Cerebellar nuclear complex (tissue), 1 donor: ENCODE data around the gene PPP1R13B.

Experiments used
- DNase-seq, 2 experiments: peaks; one replicate each; lab custom pipeline; 2025; lab: John Stamatoyannopoulos, UW

The PPP1R13B gene

GRCh38 chr14:103775506-103775905 lies 71.9 kb downstream of the PPP1R13B start:
- no peak for DNase-seq

GRCh38 chr14:103773521-103773920 lies 73.9 kb downstream of the PPP1R13B start:
- DNase-seq, result no peak

GRCh38 chr14:103772078-103772712 lies 75.2 kb downstream of the PPP1R13B start:
- DNase-seq, result no peak

- no peak for DNase-seq
Measured at GRCh38 chr14:103770902-103771301, 76.5 kb downstream of the PPP1R13B start.

- no peak for DNase-seq
Measured at GRCh38 chr14:103770500-103770899, 76.9 kb downstream of the PPP1R13B start.

GRCh38 chr14:103767336-103767894 lies 80.0 kb downstream of the PPP1R13B start:
- no peak for DNase-seq

- no peak for DNase-seq
Measured at GRCh38 chr14:103765526-103765925, 81.8 kb downstream of the PPP1R13B start.

- DNase-seq, result no peak
Measured at GRCh38 chr14:103763730-103764488, 83.5 kb downstream of the PPP1R13B start.

- no peak for DNase-seq
Measured at GRCh38 chr14:103762541-103762940, 84.8 kb downstream of the PPP1R13B start.

GRCh38 chr14:103762036-103762435 lies 85.3 kb downstream of the PPP1R13B start:
- no peak for DNase-seq

GRCh38 chr14:103758059-103758776 lies 89.2 kb downstream of the PPP1R13B start:
- no peak for DNase-seq

- DNase-seq, result no peak
Measured at GRCh38 chr14:103755060-103755459, 92.3 kb downstream of the PPP1R13B start.

GRCh38 chr14:103753774-103754173 lies 93.6 kb downstream of the PPP1R13B start:
- no peak for DNase-seq

GRCh38 chr14:103749860-103750259 lies 97.5 kb downstream of the PPP1R13B start:
- no peak for DNase-seq

GRCh38 chr14:103749452-103749851 lies 97.9 kb downstream of the PPP1R13B start:
- no peak for DNase-seq

- DNase-seq, result no peak
Measured at GRCh38 chr14:103748534-103748857, 98.9 kb downstream of the PPP1R13B start.

- DNase-seq, result no peak
Measured at GRCh38 chr14:103746701-103747100, 100.7 kb downstream of the PPP1R13B start.

- no peak for DNase-seq
Measured at GRCh38 chr14:103745424-103745823, 102.0 kb downstream of the PPP1R13B start.

GRCh38 chr14:103744621-103745395 lies 102.6 kb downstream of the PPP1R13B start:
- no peak for DNase-seq

GRCh38 chr14:103743691-103744090 lies 103.7 kb downstream of the PPP1R13B start:
- DNase-seq, result no peak

- no peak for DNase-seq
Measured at GRCh38 chr14:103742499-103743255, 104.7 kb downstream of the PPP1R13B start.
